HepG2 (cell line): ENCODE results near the gene ADAMTSL4. TPM values are rescaled to one million over a fixed set of nuclear protein-coding genes. Genes with fewer than 3 reads are reported as not detected.

Source experiments
- ATAC-seq: fragments of 200-7000 bp; cut with Tn5 transposase; 3 replicates; pipeline ENCODE4 v1.9.1; 2020; ENCODE audit warnings: mild to moderate bottlenecking, moderate library complexity
- BruUV-seq: library from RNA; stranded (reverse); fragments of 400-500 nt; replicated peaks from 2 replicates; lab custom pipeline; 2021; lab: Mats Ljungman, UMichigan
- CTCF ChIA-PET: fragments of 300-600 bp; formaldehyde crosslinking; extraction: SDS; loops from one replicate; lab custom pipeline; 2021; ENCODE audit warnings: low total read pairs, inconsistent platforms, low intra/inter-chr PET ratio; lab: Yijun Ruan, JAX
- POLR2A ChIA-PET: fragments of 350-600 bp; sonication (Branson Sonifier 250); formaldehyde crosslinking; loops from one replicate; lab custom pipeline; 2020; ENCODE audit warnings: antibody characterized with exemption, inconsistent platforms; lab: Yijun Ruan, JAX
- DNase-seq: peaks from one replicate; pipeline ENCODE4 v3.0.0-alpha.2; 2015; ENCODE audit warnings: low spot score
- FAIRE-seq: peaks from 3 replicates; lab custom pipeline; 2011; peaks lifted over from hg19 to GRCh38; lab: Jason Lieb, UNC
- H2AFZ ChIP-seq: one replicate; pipeline ENCODE4 v1.6.1; 2011; ENCODE audit warnings: low read length, inconsistent platforms
- H3K27ac ChIP-seq: fragments of 300-600 bp; 3 replicates; pipeline ENCODE4 v1.8.0; 2011; ENCODE audit warnings: mixed run types, mild to moderate bottlenecking, mixed read lengths, low read length, inconsistent platforms; ENCODE audit not compliant: insufficient read depth; ENCODE audit errors: extremely low read length
- H3K27me3 ChIP-seq, 2 experiments: fragments of 200-600 bp in 1 of 2; 2 replicates in 1 of 2; 3 replicates in 1 of 2; pipeline versions ENCODE4 v1.6.0 to v1.8.0; 2011; ENCODE audit warnings: low read length in 2 of 2, mild to moderate bottlenecking in 2 of 2, moderate library complexity in 2 of 2, inconsistent platforms in 1 of 2; ENCODE audit not compliant: insufficient read depth in 2 of 2, control insufficient read depth in 1 of 2
- H3K36me3 ChIP-seq, 2 experiments: fragments of 200-600 bp in 1 of 2; replicated peaks in 1 of 2; 2 replicates in 1 of 2; 3 replicates in 1 of 2; pipeline versions ENCODE4 v1.5.1 to v1.8.0; 2011; ENCODE audit warnings: low read length in 2 of 2, inconsistent platforms in 1 of 2; ENCODE audit not compliant: insufficient read depth in 2 of 2, control insufficient read depth in 1 of 2
- H3K4me1 ChIP-seq: 2 replicates; pipeline ENCODE4 v1.5.1; 2012; ENCODE audit warnings: low read length, inconsistent platforms; ENCODE audit not compliant: insufficient read depth
- H3K4me2 ChIP-seq: 2 replicates; pipeline ENCODE4 v1.6.0; 2011; ENCODE audit warnings: low read depth, low read length, inconsistent platforms
- H3K4me3 ChIP-seq, 3 experiments: fragments of 200-600 bp in 1 of 3; sonication (generic), shearing (Covaris generic) in 1 of 3; replicated peaks in 1 of 3; 2 replicates each; pipeline ENCODE4 v1.5.1; 2011 to 2016; ENCODE audit warnings: low read length in 3 of 3, inconsistent platforms in 2 of 3, low read depth in 2 of 3, mild to moderate bottlenecking in 2 of 3, control low read depth in 1 of 3, mixed read lengths in 1 of 3; ENCODE audit not compliant: insufficient read depth in 1 of 3
- H3K79me2 ChIP-seq: one replicate; pipeline ENCODE4 v1.6.1; 2011; ENCODE audit warnings: low read length, inconsistent platforms; ENCODE audit not compliant: insufficient read depth
- H3K9ac ChIP-seq: 2 replicates; pipeline ENCODE4 v1.6.0; 2011; ENCODE audit warnings: mild to moderate bottlenecking, low read depth, low read length, inconsistent platforms; ENCODE audit not compliant: insufficient read depth
- H3K9me3 ChIP-seq: 2 replicates; pipeline ENCODE4 v1.5.1; 2012; ENCODE audit warnings: mild to moderate bottlenecking, low read length
- H4K20me1 ChIP-seq: 2 replicates; pipeline ENCODE4 v1.6.0; 2011; ENCODE audit warnings: inconsistent platforms, mild to moderate bottlenecking, low read length, moderate library complexity; ENCODE audit not compliant: insufficient read depth
- AHDC1 ChIP-seq: sonication (generic); formaldehyde crosslinking; IDR thresholded peaks from 2 replicates; pipeline ENCODE4 v1.5.1; 2020; ENCODE audit warnings: mild to moderate bottlenecking, missing genetic modification reagents, borderline replicate concordance
- ASH2L ChIP-seq: fragments of 300-600, 200-600 bp; sonication (generic); IDR thresholded peaks from 2 replicates; pipeline ENCODE4 v1.7.0; 2017; ENCODE audit warnings: low read depth, mild to moderate bottlenecking, moderate library complexity, mixed read lengths, low read length; ENCODE audit not compliant: insufficient read length
- KDM6A ChIP-seq: IDR thresholded peaks from 2 replicates; pipeline ENCODE4 v1.6.1; 2016; ENCODE audit warnings: low read depth
- MED13 ChIP-seq: sonication (generic); formaldehyde crosslinking; IDR thresholded peaks from 2 replicates; pipeline ENCODE4 v1.5.0; 2020; ENCODE audit warnings: missing genetic modification reagents
- TEAD3 ChIP-seq: optimal IDR thresholded peaks from 2 replicates; pipeline ENCODE3; 2016; ENCODE audit warnings: borderline replicate concordance
- TFE3 ChIP-seq: IDR thresholded peaks from 2 replicates; pipeline ENCODE4 v1.6.1; 2016
- TRIM22 ChIP-seq: fragments of 450-650 bp; IDR thresholded peaks from 2 replicates; pipeline ENCODE4 v1.6.1; 2017
- ZNF17 ChIP-seq: sonication (generic); formaldehyde crosslinking; IDR thresholded peaks from 2 replicates; pipeline ENCODE4 v1.5.0; 2020; ENCODE audit warnings: mild to moderate bottlenecking, missing genetic modification reagents
- ZNF512 ChIP-seq: sonication (generic); formaldehyde crosslinking; IDR thresholded peaks from 2 replicates; pipeline ENCODE4 v1.4.0; 2020; ENCODE audit warnings: mild to moderate bottlenecking, missing genetic modification reagents
- ZNF513 ChIP-seq: sonication (generic); formaldehyde crosslinking; conservative IDR thresholded peaks from 2 replicates; pipeline ENCODE4 v1.5.0; 2020; ENCODE audit warnings: missing genetic modification reagents
- ZNF713 ChIP-seq: sonication (generic); formaldehyde crosslinking; IDR thresholded peaks from 2 replicates; pipeline ENCODE4 v1.4.0; 2020; ENCODE audit warnings: mild to moderate bottlenecking, missing genetic modification reagents
- WGBS: methylation state at CpG from one replicate; pipeline ENCODE4 v1.1.6; 2017; ENCODE audit warnings: low lambda C conversion rate; 5-methylcytosine and 5-hydroxymethylcytosine counted together
- in situ Hi-C: cut with HindIII; loops from 2 replicates; pipeline ENCODE4 v1.10.0; 2017; ENCODE audit warnings: low pct_unique_long_range_greater_than_20kb; ENCODE audit not compliant: extremely low pct_ligation_motif_present
- intact Hi-C: fragments of 100-400 bp; cut with micrococcal nuclease; formaldehyde crosslinking; loops from one replicate; pipeline ENCODE4 v1.10.0; 2022; ENCODE audit not compliant: unreplicated experiment
- polyA plus RNA-seq, 8 experiments: library from polyadenylated mRNA; depleted of rRNA in 3 of 8; stranded (reverse) in 7 of 8; unstranded in 1 of 8; fragments of >200 nt; fragmentation: Illumina TruSeq in 4 of 8; extraction: Trizol in 4 of 8; gene quantifications; 2 replicates each; pipeline versions ENCODE4 v1.2.1 to v1.2.3, GENCODE V29; 2011 to 2016; ENCODE audit warnings: low read depth in 4 of 8, missing spikeins in 1 of 8, mixed read lengths in 1 of 8; ENCODE audit not compliant: insufficient read depth in 1 of 8
- total RNA-seq, 5 experiments: library from RNA; depleted of rRNA; stranded (reverse); fragments of >200 nt; fragmentation: Illumina TruSeq; extraction: Trizol; gene quantifications; 2 replicates each; pipeline ENCODE4 v1.2.3, GENCODE V29; 2016; ENCODE audit warnings: low read depth in 1 of 5

The ADAMTSL4 gene
- total and polyA plus RNA-seq, 2 of the 13 experiments (the other 11 are each of a cell fraction or from before 2014, with no cell fraction given): 3.9 to 16.4 TPM

GRCh38 chr1:150511551-150511950 is 37.7 kb upstream of the ADAMTSL4 start:
- FAIRE-seq: no peak
- POLR2A ChIA-PET: no interaction called here
- Histone ChIP-seq H3K27me3 (no peaks in the 10 kb centered on the region; a peak in 1 of 5 replicates), H2AFZ (no peak overlapping the region), H4K20me1 (no peaks in the 10 kb centered on the region), H3K9me3 (no peaks in the 10 kb centered on the region)
- intact Hi-C loops: no loop called here
- TF ChIP-seq ASH2L: no peak
- no peak for TF ChIP-seq TRIM22
- TF ChIP-seq KDM6A (CRISPR knock-in tag): no peak
- TF ChIP-seq ZNF17 (CRISPR knock-in tag): no peak
- no peak for TF ChIP-seq ZNF512
- no peak for TF ChIP-seq ZNF713 (CRISPR knock-in tag)
- no peak for TF ChIP-seq ZNF513
- TF ChIP-seq TFE3 (CRISPR knock-in tag): no peak
- TF ChIP-seq TEAD3 (CRISPR knock-in tag): no peak
- no peak for TF ChIP-seq MED13 (CRISPR knock-in tag)
- no peak for TF ChIP-seq AHDC1 (CRISPR knock-in tag)
- TF ChIP-seq, all 625 proteins: peak for 0
- DNase-seq: no peak
- no TSS peak for BruUV-seq
- Histone ChIP-seq H3K4me1 (peaks cover 19% of the 10 kb centered on the region), H3K36me3 (peaks cover 5 to 8% of the 10 kb centered on the region in 2 experiments; a peak in 4 of 5 replicates), H3K4me2 (no peak overlapping the region), H3K4me3 (no peak overlapping the region), H3K27ac (no peak overlapping the region), H3K79me2 (no peaks in the 10 kb centered on the region), H3K9ac (no peak overlapping the region)
- 71% methylated on average over 7 of the region's 12 CpGs for WGBS
- CTCF ChIA-PET: no interaction called here
- in situ Hi-C loops: no loop called here
- no peak for ATAC-seq
